Omental fat pad (tissue), 4 donors: ENCODE measurements around the gene EFCC1. TPM values are rescaled to one million over a fixed set of nuclear protein-coding genes. Genes with fewer than 3 reads are reported as not detected.

Experiments used
- ATAC-seq: fragments of 150-250 bp; one replicate; pipeline ENCODE4 v1.9.1; 2016; ENCODE audit warnings: mild to moderate bottlenecking, moderate library complexity; ENCODE audit not compliant: low FRiP score
- DNase-seq: peaks from one replicate; pipeline ENCODE4 v3.0.0-alpha.2; 2019; ENCODE audit warnings: low spot score
- total RNA-seq, 4 donors: library from RNA; depleted of rRNA; stranded (reverse); fragments of >200 nt; gene quantifications; one replicate each; pipeline ENCODE4 v1.1.0, GENCODE V29; 2016
- TF ChIP-seq, protein P1 (sequence below), 3 donors: fragments of 450-650 bp; IDR thresholded peaks; one replicate each; pipeline ENCODE4 v1.5.1; 2016 to 2017; ENCODE audit warnings: antibody characterized with exemption in 3 of 3, mild to moderate bottlenecking in 3 of 3, moderate library complexity in 2 of 3

EFCC1 gene
- total RNA-seq, 4 donors from 2014 or later, result 0.72 to 6.3 (median 1.2) TPM

DNA sequence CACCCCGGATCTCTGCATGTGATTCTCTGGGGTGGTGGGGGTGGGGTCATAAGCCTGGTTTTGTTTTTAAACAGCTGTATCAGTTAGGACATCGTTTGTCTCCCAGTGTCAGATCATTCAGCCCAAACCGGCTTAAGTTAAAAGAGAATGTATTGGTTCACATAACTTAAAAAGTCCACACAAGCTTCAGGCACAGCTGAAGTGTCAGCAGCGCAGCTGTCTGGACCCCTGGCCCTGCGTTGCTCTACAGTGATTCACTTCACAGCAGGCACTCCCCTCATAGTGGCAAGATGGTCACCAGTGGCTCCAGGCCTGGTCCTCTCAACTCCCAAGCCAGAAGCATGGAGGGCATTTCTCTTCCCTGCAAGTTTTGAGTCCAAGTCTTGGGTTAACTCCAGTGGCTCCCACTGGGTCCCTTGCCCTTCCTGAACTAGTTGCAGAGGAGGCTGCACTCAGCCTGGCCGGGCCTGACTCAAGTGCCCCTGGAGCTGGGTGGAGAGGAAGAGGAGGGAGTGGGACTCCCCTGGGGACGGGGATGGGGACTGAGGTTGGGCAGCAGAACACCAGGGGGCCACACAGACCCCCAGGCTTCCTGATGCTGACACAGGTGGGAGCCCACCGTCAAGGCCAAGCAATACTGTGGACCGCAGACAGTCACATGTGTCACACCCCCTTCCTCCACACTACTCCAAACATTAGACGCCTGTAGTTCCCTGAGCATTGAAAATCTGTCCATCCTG is 30.5 kb downstream of the EFCC1 start:
- TF ChIP-seq, protein P1, sequence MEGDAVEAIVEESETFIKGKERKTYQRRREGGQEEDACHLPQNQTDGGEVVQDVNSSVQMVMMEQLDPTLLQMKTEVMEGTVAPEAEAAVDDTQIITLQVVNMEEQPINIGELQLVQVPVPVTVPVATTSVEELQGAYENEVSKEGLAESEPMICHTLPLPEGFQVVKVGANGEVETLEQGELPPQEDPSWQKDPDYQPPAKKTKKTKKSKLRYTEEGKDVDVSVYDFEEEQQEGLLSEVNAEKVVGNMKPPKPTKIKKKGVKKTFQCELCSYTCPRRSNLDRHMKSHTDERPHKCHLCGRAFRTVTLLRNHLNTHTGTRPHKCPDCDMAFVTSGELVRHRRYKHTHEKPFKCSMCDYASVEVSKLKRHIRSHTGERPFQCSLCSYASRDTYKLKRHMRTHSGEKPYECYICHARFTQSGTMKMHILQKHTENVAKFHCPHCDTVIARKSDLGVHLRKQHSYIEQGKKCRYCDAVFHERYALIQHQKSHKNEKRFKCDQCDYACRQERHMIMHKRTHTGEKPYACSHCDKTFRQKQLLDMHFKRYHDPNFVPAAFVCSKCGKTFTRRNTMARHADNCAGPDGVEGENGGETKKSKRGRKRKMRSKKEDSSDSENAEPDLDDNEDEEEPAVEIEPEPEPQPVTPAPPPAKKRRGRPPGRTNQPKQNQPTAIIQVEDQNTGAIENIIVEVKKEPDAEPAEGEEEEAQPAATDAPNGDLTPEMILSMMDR (IDR thresholded peaks at IDR 0.05), result no peak
- DNase-seq, result no peak

DNA sequence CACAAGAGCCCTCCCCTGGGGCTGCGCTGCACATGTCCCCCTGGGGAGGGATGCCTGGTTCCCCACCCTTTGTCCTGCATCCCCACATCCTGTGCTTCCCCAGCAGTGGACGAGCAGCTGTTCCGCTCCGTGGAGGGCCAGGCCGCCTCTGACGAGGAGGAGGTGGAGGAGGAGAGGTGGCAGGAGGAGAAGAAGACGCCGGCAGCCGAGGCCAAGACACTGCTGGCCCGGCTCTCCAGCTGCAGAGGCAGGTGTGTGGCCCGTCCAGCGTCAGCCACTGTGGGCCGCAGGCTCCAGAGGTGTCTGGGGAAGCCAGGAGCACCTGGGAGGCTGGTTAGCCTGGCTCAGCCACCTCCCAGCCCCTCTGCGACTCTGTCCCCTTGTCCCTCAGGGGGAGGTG is 31.6 kb downstream of the EFCC1 start:
- no peak for DNase-seq
- TF ChIP-seq, protein P1 (IDR thresholded peaks at IDR 0.05), result no peak
- no peak for ATAC-seq

More for the DNA sequence above, 30.5 kb downstream of the EFCC1 start:
- ATAC-seq, result no peak

DNA sequence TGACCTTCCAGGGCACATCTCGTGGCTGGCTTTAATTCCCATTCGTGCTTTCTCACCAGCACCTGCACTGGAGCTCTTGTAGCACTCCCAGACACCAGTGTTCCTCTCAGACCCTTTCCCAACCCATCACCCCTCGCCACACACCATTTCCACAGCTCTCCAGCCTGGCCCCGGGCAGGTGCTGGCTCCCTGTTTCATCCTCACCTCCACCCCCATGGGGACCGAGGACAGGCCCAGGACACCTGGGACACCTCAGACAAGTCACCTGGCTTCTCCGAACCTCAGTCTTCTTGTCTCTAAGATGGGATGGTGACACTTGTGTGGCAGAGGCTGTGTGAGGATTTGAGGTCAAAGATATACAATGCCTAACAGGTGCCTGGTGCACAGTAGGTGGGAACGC is 32.0 kb downstream of the EFCC1 start:
- TF ChIP-seq, protein P1 (IDR thresholded peaks at IDR 0.05), result no peak
- DNase-seq, result no peak
- ATAC-seq, result no peak

DNA sequence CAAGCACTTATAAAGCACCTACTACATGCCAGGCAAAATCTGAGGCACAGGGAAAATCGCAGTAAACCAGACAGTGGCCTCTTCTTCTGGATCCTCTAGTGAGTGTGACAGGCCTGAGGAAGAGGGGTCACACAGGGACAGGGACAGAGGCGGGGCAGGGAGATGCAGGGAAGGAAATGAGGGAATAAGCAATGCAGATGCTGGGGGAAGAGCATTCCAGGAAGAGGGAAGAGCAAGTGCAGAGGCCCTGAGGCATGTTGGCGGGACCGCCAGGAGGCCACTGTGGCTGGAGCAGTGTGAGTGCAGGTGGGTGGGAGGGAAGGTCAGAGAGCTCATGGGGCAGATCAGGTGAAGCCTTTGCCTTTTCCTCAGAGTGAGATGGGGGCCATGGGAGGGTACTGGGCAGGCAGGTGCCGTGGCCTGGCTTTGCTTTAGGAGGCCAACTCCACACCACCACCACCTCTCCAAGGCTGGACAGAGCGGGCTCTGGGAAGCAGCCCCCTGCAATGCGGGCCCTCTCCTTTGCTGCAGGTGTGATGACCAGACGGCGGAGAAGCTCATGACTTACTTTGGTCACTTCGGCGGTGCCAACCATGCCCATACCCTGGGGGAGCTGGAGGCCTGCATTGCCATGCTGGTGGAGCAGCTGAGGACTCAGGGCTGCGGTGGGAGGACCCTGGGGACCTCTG is 32.7 kb downstream of the EFCC1 start:
- DNase-seq (no peak), ATAC-seq (no peak)
- TF ChIP-seq, protein P1 (IDR thresholded peaks at IDR 0.05), result no peak

DNA sequence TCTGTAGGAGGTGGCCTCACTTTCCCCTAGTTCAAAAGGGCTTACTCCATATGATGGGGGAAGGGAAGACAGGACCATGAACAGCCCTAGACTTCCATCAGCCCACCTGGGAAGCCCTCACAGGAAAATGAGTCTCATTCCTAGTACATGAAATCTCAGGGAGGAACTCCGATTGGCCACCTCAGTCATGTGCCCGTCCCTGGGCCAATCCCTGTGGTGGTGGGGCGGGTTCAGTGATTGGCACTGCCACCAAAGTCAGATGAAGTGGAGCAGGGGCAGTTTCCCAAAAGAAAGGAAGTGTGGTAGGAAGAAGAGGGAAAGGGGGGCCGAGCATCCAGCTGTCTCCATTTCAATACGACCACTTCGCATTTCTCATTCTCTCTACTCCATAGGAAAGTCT is 33.5 kb downstream of the EFCC1 start:
- ATAC-seq (no peak), DNase-seq (no peak)
- TF ChIP-seq, protein P1 (IDR thresholded peaks at IDR 0.05), result no peak

DNA sequence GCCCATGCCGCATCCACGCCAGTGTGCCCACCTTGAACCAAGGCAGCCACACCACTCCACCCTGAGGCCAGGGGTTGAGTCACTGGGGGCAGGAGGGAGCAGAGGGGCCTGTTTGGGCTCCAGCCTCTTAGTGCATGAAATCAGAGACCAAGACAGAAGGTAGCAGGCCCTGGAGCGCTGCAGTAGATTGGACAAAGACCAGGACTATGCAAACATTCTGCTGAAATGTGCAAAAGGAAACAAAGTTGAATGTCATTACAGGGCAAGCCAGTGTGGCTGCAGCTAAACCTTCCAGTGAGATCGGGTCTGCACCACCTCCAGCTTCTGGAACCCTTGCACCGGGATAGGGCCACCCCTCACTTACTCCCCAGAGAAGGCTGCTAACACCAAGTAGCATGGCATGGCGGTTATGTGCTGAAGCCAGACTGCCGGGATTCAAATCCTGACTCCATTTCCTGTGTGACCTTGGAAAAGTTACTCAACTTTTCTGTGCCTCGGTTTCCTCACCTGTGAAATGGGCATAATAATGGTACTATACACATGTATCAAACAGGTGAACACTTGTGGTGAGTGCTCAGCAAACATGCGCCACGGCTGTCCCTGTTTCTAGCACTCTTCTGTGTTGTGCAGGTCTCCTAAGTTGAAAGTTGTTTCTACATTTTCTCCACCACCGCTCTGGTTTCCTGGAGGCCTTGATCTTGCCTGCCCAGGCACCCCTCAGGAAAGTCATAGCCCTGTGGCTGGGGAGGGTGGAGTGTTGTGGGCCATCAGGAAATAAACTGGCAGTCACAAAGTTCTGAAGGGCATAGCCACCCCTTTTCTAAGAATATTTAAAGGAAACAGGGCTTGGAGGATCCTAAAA is 34.5 kb downstream of the EFCC1 start:
- no peak for ATAC-seq
- no peak for DNase-seq
- TF ChIP-seq, protein P1 (IDR thresholded peaks at IDR 0.05), result no peak
